Neutrophil (primary cell): ENCODE data around the gene C2CD2.

Experiments used
- H3K27ac ChIP-seq: fragments of 200-600 bp; sonication (generic); 2 replicates; pipeline ENCODE4 v1.5.1; 2016; ENCODE audit warnings: mild to moderate bottlenecking, moderate library complexity
- H3K27me3 ChIP-seq: fragments of 200-600 bp; sonication (generic); 2 replicates; pipeline ENCODE4 v1.6.0; 2016; ENCODE audit warnings: mild to moderate bottlenecking
- H3K36me3 ChIP-seq: fragments of 200-600 bp; sonication (generic); 2 replicates; pipeline ENCODE4 v1.5.1; 2017
- H3K4me1 ChIP-seq, 2 experiments: fragments of 200-600 bp in 1 of 2; sonication (generic) in 1 of 2; 1 replicate in 1 of 2; 2 replicates in 1 of 2; pipeline versions ENCODE4 v1.5.1 to v1.6.1; 2013 to 2016; ENCODE audit warnings: low read depth in 1 of 2, low read length in 1 of 2, mild to moderate bottlenecking in 1 of 2, moderate library complexity in 1 of 2; ENCODE audit not compliant: control insufficient read depth in 1 of 2, insufficient read depth in 1 of 2
- H3K4me3 ChIP-seq, 2 experiments: fragments of 200-600 bp in 1 of 2; sonication (generic) in 1 of 2; 1 replicate in 1 of 2; 2 replicates in 1 of 2; pipeline ENCODE4 v1.5.1; 2013 to 2016; ENCODE audit warnings: low read depth in 1 of 2, low read length in 1 of 2, mild to moderate bottlenecking in 1 of 2, moderate library complexity in 1 of 2
- H3K9me3 ChIP-seq: fragments of 200-600 bp; sonication (generic); 2 replicates; pipeline ENCODE4 v1.5.1; 2016
- CTCF ChIP-seq: fragments of 200-600 bp; sonication (generic); IDR thresholded peaks from 2 replicates; pipeline ENCODE4 v1.5.1; 2016; ENCODE audit warnings: antibody characterized with exemption

Gene C2CD2

DNA sequence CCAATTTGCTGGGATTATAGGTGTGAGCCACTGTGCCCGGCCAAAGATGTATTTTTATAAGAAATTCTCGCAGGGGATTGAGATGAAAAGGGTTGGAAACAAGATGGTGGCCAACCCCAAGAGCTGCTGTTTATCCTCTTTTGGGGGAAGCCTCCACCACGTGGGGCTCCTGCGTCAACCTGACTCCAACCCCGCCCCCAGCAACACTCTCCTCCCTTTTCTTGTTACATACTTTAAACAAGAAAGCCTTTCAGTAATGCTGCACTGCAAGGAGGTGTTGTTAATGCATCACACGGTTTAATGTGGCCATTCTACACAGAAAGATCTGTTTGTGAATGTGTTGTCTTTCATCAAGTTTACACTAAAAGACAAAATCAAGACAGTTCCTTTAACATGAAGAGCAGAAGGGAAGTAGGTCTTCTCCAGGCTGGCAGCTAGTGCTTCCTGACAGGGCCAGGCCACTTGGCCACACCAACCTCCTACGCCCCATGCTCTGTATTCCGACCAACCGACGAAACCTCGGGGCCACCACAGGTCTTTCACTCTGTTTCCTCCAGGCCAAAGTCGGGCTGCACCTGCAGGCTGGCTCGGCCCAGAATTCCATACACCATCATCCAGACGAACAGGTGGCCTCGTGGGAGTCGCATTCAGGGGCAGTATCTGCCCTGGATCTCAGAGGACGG is 25.9 kb downstream of the C2CD2 start:
- no peak overlapping the region for H3K4me3 ChIP-seq
- peak overlapping the region; percentile 22 for H3K27ac ChIP-seq
- peaks cover 21 to 33% of the 10 kb centered on the region in 2 experiments for H3K4me1 ChIP-seq
- no peaks in the 10 kb centered on the region for H3K36me3 ChIP-seq
- TF ChIP-seq CTCF: no peak
- H3K27me3 ChIP-seq: peaks cover 19% of the 10 kb centered on the region
- H3K9me3 ChIP-seq: no peaks in the 10 kb centered on the region

GRCh38 chr21:41926807-41927171 is 27.0 kb downstream of the C2CD2 start:
- Histone ChIP-seq H3K4me3 (peak overlapping the region; percentile 40 to 53), H3K27ac (peak overlapping the region; percentile 62), H3K4me1 (peaks cover 21 to 28% of the 10 kb centered on the region in 2 experiments), H3K27me3 (peaks cover 9% of the 10 kb centered on the region), H3K36me3 (no peaks in the 10 kb centered on the region), H3K9me3 (no peaks in the 10 kb centered on the region)
- no peak for TF ChIP-seq CTCF

- peaks cover 21 to 28% of the 10 kb centered on the region in 2 experiments for H3K4me1 ChIP-seq
- H3K4me3 ChIP-seq: peak overlapping the region; percentile 40 to 53
- H3K27ac ChIP-seq: peak overlapping the region; percentile 62
- no peak for TF ChIP-seq CTCF
- H3K9me3 ChIP-seq: no peaks in the 10 kb centered on the region
- no peaks in the 10 kb centered on the region for H3K36me3 ChIP-seq
- peaks cover 6% of the 10 kb centered on the region for H3K27me3 ChIP-seq
Measured at GRCh38 chr21:41926117-41926806, 27.6 kb downstream of the C2CD2 start.

DNA sequence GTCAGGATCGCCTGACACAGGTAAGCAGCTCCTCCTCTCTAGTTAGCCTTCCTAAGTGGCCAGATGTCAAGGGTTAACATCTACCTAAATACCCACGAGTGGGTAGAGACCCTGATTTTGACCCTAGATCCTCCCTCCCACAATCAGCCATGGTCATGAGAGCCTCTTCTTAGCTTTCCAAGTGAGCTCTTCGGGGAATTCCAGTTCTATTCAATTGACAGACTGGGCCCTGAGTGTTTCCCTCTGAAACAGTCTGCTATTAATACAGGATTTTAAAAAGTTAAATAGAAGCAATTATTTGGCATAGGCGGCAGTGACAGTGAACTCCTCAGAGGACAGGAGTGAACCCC is 28.1 kb downstream of the C2CD2 start:
- Histone ChIP-seq H3K36me3 (no peaks in the 10 kb centered on the region), H3K4me3 (no peak overlapping the region), H3K4me1 (peaks cover 21 to 28% of the 10 kb centered on the region in 2 experiments), H3K9me3 (no peaks in the 10 kb centered on the region), H3K27ac (no peak overlapping the region), H3K27me3 (peaks cover under 1% of the 10 kb centered on the region)
- no peak for TF ChIP-seq CTCF

- Histone ChIP-seq H3K27me3 (no peaks in the 10 kb centered on the region), H3K9me3 (no peaks in the 10 kb centered on the region), H3K4me3 (no peak overlapping the region), H3K27ac (no peak overlapping the region), H3K4me1 (peaks cover 21 to 28% of the 10 kb centered on the region in 2 experiments), H3K36me3 (no peaks in the 10 kb centered on the region)
- no peak for TF ChIP-seq CTCF
Measured at GRCh38 chr21:41924368-41924754, 29.5 kb downstream of the C2CD2 start.
